Frontal cortex (tissue), 4 donors: ENCODE data around the gene DENND1A. TPM values are rescaled to one million over a fixed set of nuclear protein-coding genes. Genes with fewer than 3 reads are reported as not detected.
"Not testable (repeated sequence)": the region's sequence is repeated elsewhere in the genome, so short reads cannot be mapped to it uniquely, and the experiment has no call there.

Experiments
- DNase-seq, 2 donors: peaks; one replicate each; pipeline ENCODE4 v3.0.0; 2012; ENCODE audit warnings: low spot score in 2 of 2
- FAIRE-seq: peaks from 2 replicates; lab custom pipeline; 2012; peaks lifted over from hg19 to GRCh38; lab: Jason Lieb, UNC
- total RNA-seq: library from RNA; depleted of rRNA; stranded (reverse); fragments of >200 nt; gene quantifications from one replicate; pipeline ENCODE4 v1.2.3, GENCODE V29; 2014
- donor health status: control.
- donor health status: control.
- donor health status: control.

Gene DENND1A
- total RNA-seq, 1 donor from 2014 or later, result 17.9 TPM

- DNase-seq, result no peak
- FAIRE-seq, result no peak
Measured at GRCh38 chr9:123832858-123833650, 96.9 kb downstream of the DENND1A start.

DNA sequence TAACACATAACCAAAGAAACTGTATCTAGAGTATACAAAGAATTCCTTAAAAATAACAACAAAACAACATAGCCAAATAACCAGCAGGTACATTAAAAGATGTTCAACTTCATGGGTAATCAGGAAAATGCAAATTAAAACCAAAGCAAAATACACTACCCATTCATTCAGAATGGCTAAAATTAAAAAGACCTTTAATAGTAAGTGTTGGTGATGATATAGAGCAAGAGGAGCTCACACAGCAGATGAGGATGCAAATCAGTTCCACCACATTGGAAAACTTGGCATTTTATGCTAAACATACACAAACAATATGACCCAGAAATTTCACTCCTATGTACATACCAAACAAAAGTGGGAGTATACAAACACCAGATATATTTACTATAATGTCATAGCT is 97.8 kb downstream of the DENND1A start:
- FAIRE-seq (no peak), DNase-seq (no peak)

DNA sequence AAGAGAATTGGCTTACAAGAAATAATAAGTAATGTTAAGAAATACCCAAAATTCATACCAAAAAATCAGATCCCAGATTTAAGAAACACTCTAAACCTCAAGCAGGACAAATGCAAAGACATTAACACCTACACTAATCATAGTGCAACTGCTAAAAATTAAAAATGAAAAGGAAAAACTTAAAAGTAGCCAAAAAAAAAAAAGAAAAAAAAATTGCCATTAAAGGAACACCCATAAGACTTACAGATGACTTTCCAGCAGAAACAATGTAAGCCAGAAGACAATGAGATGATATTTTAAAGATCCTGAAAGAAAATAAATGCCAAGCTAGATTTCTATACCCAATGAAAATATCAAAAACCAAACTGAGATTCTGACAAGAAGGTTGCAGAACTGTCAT is 101.5 kb downstream of the DENND1A start:
- DNase-seq, result no peak
- FAIRE-seq, result no peak

DNA sequence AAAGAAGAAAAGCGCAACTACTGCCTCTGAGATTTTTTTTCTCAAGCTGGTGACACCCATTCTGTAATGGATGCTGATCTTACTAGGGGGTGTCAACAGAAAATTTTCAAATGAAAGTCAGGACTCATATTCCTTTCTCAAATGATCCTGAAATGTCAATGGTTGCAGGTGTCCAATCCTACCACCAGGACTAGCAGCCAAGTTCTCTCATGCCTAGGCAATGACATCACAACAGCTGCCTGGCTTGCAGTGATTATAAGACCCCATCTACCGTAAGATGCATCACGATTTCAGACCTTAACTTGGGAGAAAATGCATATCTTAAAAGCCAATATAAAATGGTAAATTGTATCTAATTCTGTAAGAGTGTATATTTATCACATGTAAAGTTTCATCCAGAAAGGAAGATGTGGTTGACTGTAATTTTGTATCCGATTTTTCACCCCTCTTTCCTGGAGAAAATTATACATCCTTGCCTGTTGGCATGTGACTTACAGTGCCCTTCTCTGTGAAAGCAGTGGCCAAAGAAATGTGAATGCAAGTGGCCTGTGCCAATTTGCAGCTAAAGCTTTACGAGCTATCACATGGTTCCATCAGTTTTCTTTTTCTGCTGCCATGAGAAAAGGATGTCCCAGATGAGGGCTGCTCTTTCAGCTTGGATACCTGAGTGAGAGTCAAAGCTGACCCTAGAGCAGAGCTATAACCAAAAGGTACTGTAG is 104.4 kb downstream of the DENND1A start:
- no peak for FAIRE-seq
- DNase-seq, result no peak

- no peak for FAIRE-seq
- no peak for DNase-seq
Measured at GRCh38 chr9:123823194-123823947, 106.6 kb downstream of the DENND1A start.

DNA sequence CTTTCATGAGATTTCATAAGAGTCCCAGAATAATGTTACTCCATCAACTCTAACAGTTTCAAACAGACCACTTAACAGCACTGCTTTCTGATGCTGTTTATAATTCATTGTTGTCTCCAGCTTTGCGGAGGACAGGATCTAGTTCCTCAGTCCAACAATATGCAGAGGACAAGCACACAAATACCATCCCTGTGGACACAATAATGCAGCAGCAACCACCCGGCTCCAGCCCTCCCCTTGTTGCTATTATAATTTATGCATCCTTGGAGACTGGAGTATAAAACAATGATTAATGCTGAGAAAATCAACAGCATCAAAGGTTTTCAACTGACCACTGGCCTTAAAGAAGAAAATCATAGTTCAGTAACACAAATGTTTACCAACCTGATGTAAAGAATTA is 108.3 kb downstream of the DENND1A start:
- FAIRE-seq (no peak), DNase-seq (no peak)

GRCh38 chr9:123820139-123820538 is 109.8 kb downstream of the DENND1A start:
- DNase-seq (no peak), FAIRE-seq (no peak)

- no peak for DNase-seq
- no peak for FAIRE-seq
Measured at GRCh38 chr9:123816817-123817472, 113.0 kb downstream of the DENND1A start.

GRCh38 chr9:123815856-123816255 is 114.1 kb downstream of the DENND1A start:
- not testable (repeated sequence) for FAIRE-seq, DNase-seq

GRCh38 chr9:123814496-123814895 is 115.4 kb downstream of the DENND1A start:
- no peak for FAIRE-seq
- DNase-seq, result no peak

- DNase-seq, result no peak
- no peak for FAIRE-seq
Measured at GRCh38 chr9:123812984-123813383, 116.9 kb downstream of the DENND1A start.

- DNase-seq (no peak), FAIRE-seq (no peak)
Measured at GRCh38 chr9:123807251-123807650, 122.7 kb downstream of the DENND1A start.

- no peak for DNase-seq
- FAIRE-seq, result no peak
Measured at GRCh38 chr9:123806829-123807228, 123.1 kb downstream of the DENND1A start.

GRCh38 chr9:123798195-123798594 is 131.7 kb downstream of the DENND1A start:
- FAIRE-seq (no peak), DNase-seq (no peak)

- DNase-seq (no peak), FAIRE-seq (no peak)
Measured at GRCh38 chr9:123796618-123797484, 133.1 kb downstream of the DENND1A start.

DNA sequence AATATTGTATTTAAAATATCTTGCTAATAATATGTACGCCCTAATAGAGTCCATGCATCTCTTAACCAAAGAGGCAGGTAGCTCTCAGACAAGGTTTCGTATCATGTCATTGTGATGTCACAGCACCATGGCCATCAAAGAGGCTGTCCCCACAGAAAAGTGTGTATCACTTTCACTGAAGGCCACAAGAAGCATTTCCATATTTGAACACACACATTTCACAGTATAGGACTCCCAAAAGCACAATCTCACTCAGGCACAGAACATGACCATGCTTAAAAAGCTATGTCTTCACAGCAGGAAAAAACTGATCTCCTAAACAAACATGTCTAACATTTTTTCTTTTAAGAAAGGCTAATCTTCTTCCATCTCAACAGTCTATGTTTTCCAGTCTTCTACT is 133.8 kb downstream of the DENND1A start:
- DNase-seq (no peak), FAIRE-seq (no peak)

DNA sequence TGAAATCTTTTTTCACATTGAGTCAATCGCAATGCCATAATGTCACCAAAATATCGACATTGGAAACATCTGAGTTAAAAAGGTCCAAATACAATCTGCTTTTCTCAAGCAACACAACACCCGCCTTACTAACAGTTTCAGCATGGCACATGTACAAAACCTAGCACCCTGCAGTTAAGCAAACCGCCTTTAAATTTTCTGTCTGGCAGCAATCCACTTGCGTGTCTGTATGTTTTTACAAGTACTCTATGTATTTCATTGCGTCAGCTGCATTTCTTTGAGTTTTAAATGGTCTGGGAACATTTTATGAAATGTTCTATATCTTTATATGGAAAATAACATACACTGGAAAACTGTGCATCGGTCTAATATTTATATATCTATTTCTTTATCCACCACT is 134.6 kb downstream of the DENND1A start:
- no peak for DNase-seq
- FAIRE-seq, result no peak

- no peak for FAIRE-seq
- DNase-seq, result no peak
Measured at GRCh38 chr9:123792501-123792900, 137.4 kb downstream of the DENND1A start.

GRCh38 chr9:123789554-123790292 is 140.2 kb downstream of the DENND1A start:
- no peak for FAIRE-seq
- DNase-seq, result no peak
